Prostate gland (tissue), 2 donors: ENCODE data around the gene EFCAB9.

Experiments used
- CTCF ChIP-seq, 4 experiments: fragments of 200-600 bp in 2 of 4; fragments of 450-650 bp in 2 of 4; sonication (generic) in 2 of 4; IDR thresholded peaks; 1 replicate in 3 of 4; 2 replicates in 1 of 4; pipeline ENCODE4 v1.5.1; 2016 to 2019; ENCODE audit warnings: antibody characterized with exemption in 4 of 4, mild to moderate bottlenecking in 2 of 4, moderate library complexity in 2 of 4
- POLR2A ChIP-seq: fragments of 450-650 bp; IDR thresholded peaks from one replicate; pipeline ENCODE4 v1.6.1; 2016; ENCODE audit warnings: antibody characterized with exemption, mild to moderate bottlenecking

- TF ChIP-seq CTCF (IDR thresholded peaks at IDR 0.05) (no peak), POLR2A (no peak)
These were observed 43.2 kb upstream of the EFCAB9 start for GRCh38 chr5:172150514-172151425.
